LNCAP (cell line): ENCODE measurements around the gene SIT1.

Source experiments
- CTCF ChIP-seq: fragments of 450-650 bp; IDR thresholded peaks from 2 replicates; pipeline ENCODE4 v1.5.1; 2017; ENCODE audit warnings: mild to moderate bottlenecking

The SIT1 gene

GRCh38 chr9:35656348-35656747 is 5.6 kb upstream of the SIT1 start:
- no peak for TF ChIP-seq CTCF

- TF ChIP-seq CTCF: no peak
Observed at GRCh38 chr9:35653611-35654010, 2.9 kb upstream of the SIT1 start.

DNA sequence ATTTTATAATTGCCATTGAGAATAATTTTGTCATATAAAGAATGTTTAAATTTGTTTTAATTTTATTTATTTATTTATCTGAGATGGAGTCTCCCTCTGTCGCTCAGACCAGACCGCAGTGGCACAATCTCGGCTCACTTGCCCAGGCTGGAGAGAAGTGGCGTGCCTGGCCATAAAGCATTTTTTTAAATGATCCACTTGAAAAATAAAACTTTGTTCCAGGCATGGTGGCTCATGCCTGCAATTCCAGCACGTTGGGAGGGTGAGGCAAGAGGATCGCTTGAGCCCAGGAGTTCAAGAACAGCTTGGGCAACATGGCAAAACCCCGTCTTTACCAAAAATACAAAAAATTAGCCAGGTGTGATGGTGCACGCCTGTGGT is 2.1 kb upstream of the SIT1 start:
- TF ChIP-seq CTCF: no peak

DNA sequence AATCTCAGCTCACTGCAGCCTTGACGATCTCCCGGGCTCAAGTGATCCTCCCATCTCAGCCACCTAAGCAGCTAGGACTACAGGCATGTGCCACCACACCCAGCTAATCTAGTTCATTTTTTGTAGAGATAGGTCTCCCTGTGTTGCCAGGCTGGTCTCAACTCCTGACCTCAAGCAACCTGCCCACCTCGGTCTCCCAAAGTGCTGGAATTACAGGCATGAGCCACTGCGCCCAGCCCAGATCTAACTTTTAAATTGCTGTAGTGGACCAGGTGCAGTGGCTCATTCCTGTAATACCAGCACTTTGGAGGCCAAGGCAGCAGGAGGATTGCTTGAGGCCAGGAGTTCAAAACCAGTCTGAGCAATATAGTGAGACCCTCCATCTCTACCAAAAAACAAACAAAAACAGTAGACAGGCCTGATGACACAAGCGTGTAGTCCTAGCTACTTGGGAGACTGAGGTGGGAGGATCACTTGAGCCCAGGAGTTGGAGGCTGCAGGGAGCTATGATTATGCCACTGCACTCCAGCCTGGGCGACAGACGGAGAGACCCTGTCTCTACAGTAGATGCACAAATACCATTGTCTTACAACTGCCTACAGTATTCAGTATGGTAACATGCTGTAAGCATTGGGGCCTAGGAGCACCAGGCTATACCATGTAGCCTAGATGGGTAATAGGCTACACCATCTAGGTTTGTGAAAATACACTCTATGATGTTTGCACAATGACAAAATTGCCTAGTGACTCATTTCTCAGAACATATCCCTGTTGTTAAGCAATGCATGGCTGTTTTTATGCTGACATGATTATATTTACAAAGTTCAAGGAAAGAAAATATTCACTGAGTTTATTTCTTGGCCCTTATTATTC is 1.5 kb upstream of the SIT1 start:
- no peak for TF ChIP-seq CTCF

DNA sequence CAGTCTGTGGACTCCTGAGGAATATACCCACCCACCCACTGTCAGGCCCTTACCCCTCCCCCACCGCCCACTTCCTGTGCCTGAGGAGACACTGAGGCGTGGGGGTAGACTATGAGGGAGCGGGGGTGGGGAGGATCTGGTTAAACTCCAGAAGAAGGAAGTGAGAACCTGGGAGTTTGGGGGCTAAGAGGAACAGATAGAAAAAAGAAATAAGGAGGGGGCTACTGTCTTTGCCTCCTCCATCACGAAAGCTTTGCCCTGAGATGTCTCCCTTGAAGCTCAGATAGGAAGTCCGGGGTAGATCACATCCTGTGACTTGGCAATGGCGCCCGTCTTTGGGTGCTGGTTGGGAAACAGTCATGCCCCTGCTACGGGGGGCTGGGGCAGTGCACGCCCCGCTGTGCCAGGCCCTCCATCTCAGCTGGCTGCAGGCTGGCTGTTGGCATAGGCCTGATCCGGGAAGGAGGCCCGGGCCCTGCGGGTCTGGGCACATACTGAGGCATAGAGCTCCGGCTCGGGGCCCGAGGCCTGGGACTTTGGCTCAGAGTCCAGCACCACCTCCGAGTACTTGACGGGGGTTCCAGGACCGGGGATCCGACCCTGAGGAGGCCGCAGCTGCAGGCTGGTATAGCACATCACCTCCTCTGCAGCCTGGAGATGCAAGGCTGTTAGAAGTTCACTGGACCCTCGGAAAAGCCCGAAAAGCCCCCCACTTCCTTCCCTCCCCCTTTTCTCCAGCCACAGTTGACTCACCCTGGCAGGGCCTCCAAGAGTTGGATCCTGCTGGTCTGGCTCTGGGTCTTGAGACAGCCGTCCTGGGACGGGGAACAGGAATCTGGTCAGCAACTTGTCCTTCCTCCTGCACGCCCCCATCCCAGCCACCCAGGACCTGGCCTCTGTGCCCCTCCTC is 1.0 kb downstream of the SIT1 start:
- TF ChIP-seq CTCF: no peak

- peak; percentile 88 for TF ChIP-seq CTCF
Observed at GRCh38 chr9:35646533-35647265, 4.0 kb downstream of the SIT1 start.

DNA sequence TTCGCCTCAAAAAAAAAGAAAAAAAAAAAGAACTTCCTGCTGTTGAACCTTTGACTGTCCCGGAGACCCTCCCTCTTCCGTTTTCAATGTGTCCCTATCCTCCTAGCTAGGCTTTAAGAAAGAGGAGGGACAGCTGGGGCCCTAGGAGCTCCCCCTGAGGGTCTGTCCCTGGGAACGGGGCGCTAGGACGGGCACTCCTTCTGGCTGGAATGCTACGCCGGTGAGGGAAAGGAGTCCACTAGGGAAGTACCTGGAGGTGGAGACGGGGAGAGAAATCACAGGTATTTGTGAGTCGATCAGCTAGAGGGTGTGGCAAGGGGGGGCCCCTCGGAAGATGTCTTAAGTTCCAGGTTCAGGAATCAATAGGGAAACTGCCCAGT is 4.6 kb downstream of the SIT1 start:
- no peak for TF ChIP-seq CTCF
